GM23338 (cell line): Measurements from ENCODE around the gene GPR183. TPM values are rescaled to one million over a fixed set of nuclear protein-coding genes. Genes with fewer than 3 reads are reported as not detected.

Experiments
- ATAC-seq: fragments of 200-7000 bp; cut with Tn5 transposase; 3 replicates; pipeline ENCODE4 v1.9.1; 2020
- DNase-seq: peaks from one replicate; pipeline ENCODE4 v3.0.0-alpha.2; 2015; ENCODE audit warnings: low spot score
- H2AFZ ChIP-seq: fragments of 200-600 bp; sonication (generic); 2 replicates; pipeline ENCODE4 v1.8.0; 2016; ENCODE audit warnings: antibody characterized with exemption, mild to moderate bottlenecking, moderate library complexity
- H3F3A ChIP-seq: fragments of 200-600 bp; sonication (generic); replicated peaks from 2 replicates; pipeline ENCODE4 v1.8.0; 2017; ENCODE audit warnings: antibody characterized with exemption, mixed run types, low read depth
- H3K27ac ChIP-seq: fragments of 200-600 bp; sonication (generic); 2 replicates; pipeline ENCODE4 v1.6.1; 2016; ENCODE audit warnings: low read depth
- H3K27me3 ChIP-seq: fragments of 200-600 bp; sonication (generic); 2 replicates; pipeline ENCODE4 v1.8.0; 2016; ENCODE audit warnings: mild to moderate bottlenecking, mixed run types, moderate library complexity; ENCODE audit not compliant: insufficient read depth
- H3K36me3 ChIP-seq: fragments of 200-600 bp; sonication (generic); 2 replicates; pipeline ENCODE4 v1.8.0; 2016; ENCODE audit warnings: mild to moderate bottlenecking; ENCODE audit not compliant: insufficient read depth
- H3K4me1 ChIP-seq: fragments of 200-600 bp; sonication (generic); 2 replicates; pipeline ENCODE4 v1.8.0; 2016; ENCODE audit warnings: mild to moderate bottlenecking, moderate library complexity; ENCODE audit not compliant: insufficient read depth
- H3K4me2 ChIP-seq: fragments of 200-600 bp; sonication (generic); 2 replicates; pipeline ENCODE4 v1.7.1; 2017; ENCODE audit warnings: mixed run types
- H3K4me3 ChIP-seq: fragments of 200-600 bp; sonication (generic); 2 replicates; pipeline ENCODE4 v1.6.1; 2016; ENCODE audit warnings: mixed run types
- H3K79me2 ChIP-seq: fragments of 200-600 bp; sonication (generic); replicated peaks from 2 replicates; pipeline ENCODE4 v1.8.0; 2017; ENCODE audit warnings: mild to moderate bottlenecking; ENCODE audit not compliant: insufficient read depth
- H3K9me2 ChIP-seq: fragments of 200-600 bp; sonication (generic); 2 replicates; pipeline ENCODE4 v1.8.0; 2017; ENCODE audit not compliant: insufficient read depth
- H4K20me1 ChIP-seq: fragments of 200-600 bp; sonication (generic); replicated peaks from 2 replicates; pipeline ENCODE4 v1.8.0; 2017; ENCODE audit warnings: mild to moderate bottlenecking; ENCODE audit not compliant: insufficient read depth
- H3K27ac Mint-ChIP-seq: 2 replicates; pipeline ENCODE4 v1.8.0; 2020; ENCODE audit warnings: inconsistent platforms, mild to moderate bottlenecking, moderate library complexity, mixed read lengths
- H3K27me3 Mint-ChIP-seq: 3 replicates; pipeline ENCODE4 v1.8.0; 2022; ENCODE audit warnings: low read depth, mild to moderate bottlenecking, moderate library complexity, mixed read lengths, inconsistent platforms; ENCODE audit not compliant: insufficient read depth, poor library complexity
- H3K36me3 Mint-ChIP-seq: 3 replicates; pipeline ENCODE4 v1.8.0; 2021; ENCODE audit warnings: low read depth, mild to moderate bottlenecking, inconsistent platforms, moderate library complexity, mixed read lengths
- H3K4me1 Mint-ChIP-seq: 3 replicates; pipeline ENCODE4 v1.8.0; 2020; ENCODE audit warnings: mild to moderate bottlenecking, inconsistent platforms, mixed read lengths
- H3K4me3 Mint-ChIP-seq: 3 replicates; pipeline ENCODE4 v1.8.0; 2021; ENCODE audit warnings: moderate library complexity, mild to moderate bottlenecking, inconsistent platforms, mixed read lengths
- H3K9me3 Mint-ChIP-seq: 3 replicates; pipeline ENCODE4 v1.8.0; 2020; ENCODE audit warnings: moderate library complexity, mild to moderate bottlenecking, inconsistent platforms, mixed read lengths
- CREB1 ChIP-seq: fragments of 250-450 bp; sonication (Bioruptor Pico); IDR thresholded peaks from 2 replicates; pipeline ENCODE4 v1.5.0; 2020; ENCODE audit warnings: low read depth, mild to moderate bottlenecking, moderate library complexity
- CTCF ChIP-seq, 2 experiments: fragments of 200-600 bp in 1 of 2; sonication (generic) in 1 of 2; conservative IDR thresholded peaks; 2 replicates each; pipeline versions ENCODE4 v1.5.1 to v1.6.1; 2016 to 2017; ENCODE audit warnings: antibody characterized with exemption in 2 of 2, low read depth in 2 of 2, mild to moderate bottlenecking in 2 of 2, moderate library complexity in 1 of 2
- EZH2 ChIP-seq: fragments of 200-600 bp; sonication (generic); IDR thresholded peaks from one replicate; pipeline ENCODE4 v1.8.0; 2017; ENCODE audit warnings: antibody characterized with exemption, mild to moderate bottlenecking, low read depth; ENCODE audit not compliant: unreplicated experiment
- POLR2AphosphoS5 ChIP-seq: IDR thresholded peaks from 2 replicates; pipeline ENCODE4 v1.6.1; 2016; ENCODE audit warnings: antibody characterized with exemption, low read depth
- STAT1 ChIP-seq: IDR thresholded peaks from one replicate; pipeline ENCODE4 v1.6.1; 2016; ENCODE audit warnings: antibody characterized with exemption; ENCODE audit not compliant: unreplicated experiment
- ZNF114 ChIP-seq: fragments of 250-450 bp; sonication (Bioruptor Pico); IDR thresholded peaks from 2 replicates; pipeline ENCODE4 v1.5.0; 2020; ENCODE audit warnings: mild to moderate bottlenecking, moderate library complexity
- ZNF462 ChIP-seq: fragments of 250-450 bp; sonication (Bioruptor Pico); IDR thresholded peaks from 2 replicates; pipeline ENCODE4 v1.5.0; 2020; ENCODE audit warnings: mild to moderate bottlenecking, moderate library complexity
- polyA plus RNA-seq: library from polyadenylated mRNA; unstranded; fragments of >200 nt; fragmentation: Nextera tagmentation; extraction: Ambion mirVana; gene quantifications from 2 replicates; pipeline ENCODE4 v1.2.1, GENCODE V29; 2016
- total RNA-seq: library from RNA; depleted of rRNA; stranded (reverse); fragments of >200 nt; shearing (Covaris generic); gene quantifications from 2 replicates; pipeline ENCODE4 v1.2.3, GENCODE V29; 2014
- TF ChIP-seq, protein P1 (sequence below): IDR thresholded peaks from one replicate; pipeline ENCODE4 v1.6.1; 2018; ENCODE audit warnings: antibody characterized with exemption; ENCODE audit not compliant: unreplicated experiment

GPR183 gene
- total and polyA plus RNA-seq, 2 experiments from 2014 or later = 0.78 TPM; not detected in 1

DNA sequence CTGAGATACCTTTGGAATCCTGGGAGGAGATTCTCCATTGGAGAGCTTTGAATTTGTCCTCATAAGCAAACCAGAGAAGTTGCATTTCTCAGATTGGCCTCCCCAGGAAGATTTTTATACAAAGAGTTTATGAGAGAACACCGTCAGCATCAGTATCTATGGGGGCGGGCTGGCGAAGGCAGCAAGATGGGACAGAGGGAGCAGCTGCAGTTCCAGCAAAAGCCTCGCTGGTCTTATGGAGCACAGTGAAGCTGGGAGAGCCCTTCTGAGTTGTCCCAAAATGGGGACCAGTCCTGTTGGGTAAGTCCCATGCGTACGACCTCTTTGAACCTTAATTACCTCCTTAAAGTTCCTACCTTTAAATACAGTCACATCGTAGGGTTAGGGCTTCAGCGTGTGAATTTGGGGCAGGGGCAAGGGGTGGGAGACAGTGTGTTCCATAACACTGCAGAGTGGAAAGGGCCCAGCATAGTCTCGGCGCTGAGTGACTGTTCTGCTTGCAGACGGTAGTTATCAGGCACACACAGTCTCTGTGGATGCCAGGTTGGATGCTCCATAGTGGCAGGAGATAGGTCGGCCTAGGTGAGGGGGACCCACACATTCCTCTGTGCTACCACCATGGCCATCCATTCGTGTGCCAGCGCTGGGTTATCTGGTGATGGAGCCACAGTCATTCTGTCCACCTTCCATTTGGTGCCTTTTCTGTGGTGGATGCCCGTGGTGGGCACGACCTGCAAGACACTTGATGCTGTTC is 34.9 kb upstream of the GPR183 start:
- Histone ChIP-seq H3K4me3 (no peak overlapping the region), H3K4me2 (no peak overlapping the region), H2AFZ (no peak overlapping the region), H4K20me1 (no peaks in the 10 kb centered on the region; the same call in 1 of the 2 replicates), H3F3A (no peaks in the 10 kb centered on the region), H3K36me3 (peaks cover 14% of the 10 kb centered on the region; the same call in 1 of the 2 replicates), H3K4me1 (peaks cover 2% of the 10 kb centered on the region; the same call in 1 of the 2 replicates), H3K79me2 (no peaks in the 10 kb centered on the region), H3K27me3 (no peaks in the 10 kb centered on the region), H3K27ac (no peak overlapping the region), H3K9me2 (no peaks in the 10 kb centered on the region)
- DNase-seq (no peak), ATAC-seq (no peak)
- H3K4me1 Mint-ChIP-seq = no peaks in the 10 kb centered on the region; the same call in 2 of the 3 replicates
- no peaks in the 10 kb centered on the region for H3K9me3 Mint-ChIP-seq
- H3K4me3 Mint-ChIP-seq = no peak overlapping the region
- peaks cover 7% of the 10 kb centered on the region for H3K27me3 Mint-ChIP-seq
- TF ChIP-seq ZNF114 (CRISPR knock-in tag) (no peak), STAT1 (no peak), CTCF (conservative IDR thresholded peaks at IDR 0.05; ENCODE audit: low read depth in 2 of 2) (no peak), EZH2 (no peak), CREB1 (CRISPR knock-in tag) (no peak), POLR2AphosphoS5 (no peak), ZNF462 (CRISPR knock-in tag) (no peak)
- TF ChIP-seq, protein P1, sequence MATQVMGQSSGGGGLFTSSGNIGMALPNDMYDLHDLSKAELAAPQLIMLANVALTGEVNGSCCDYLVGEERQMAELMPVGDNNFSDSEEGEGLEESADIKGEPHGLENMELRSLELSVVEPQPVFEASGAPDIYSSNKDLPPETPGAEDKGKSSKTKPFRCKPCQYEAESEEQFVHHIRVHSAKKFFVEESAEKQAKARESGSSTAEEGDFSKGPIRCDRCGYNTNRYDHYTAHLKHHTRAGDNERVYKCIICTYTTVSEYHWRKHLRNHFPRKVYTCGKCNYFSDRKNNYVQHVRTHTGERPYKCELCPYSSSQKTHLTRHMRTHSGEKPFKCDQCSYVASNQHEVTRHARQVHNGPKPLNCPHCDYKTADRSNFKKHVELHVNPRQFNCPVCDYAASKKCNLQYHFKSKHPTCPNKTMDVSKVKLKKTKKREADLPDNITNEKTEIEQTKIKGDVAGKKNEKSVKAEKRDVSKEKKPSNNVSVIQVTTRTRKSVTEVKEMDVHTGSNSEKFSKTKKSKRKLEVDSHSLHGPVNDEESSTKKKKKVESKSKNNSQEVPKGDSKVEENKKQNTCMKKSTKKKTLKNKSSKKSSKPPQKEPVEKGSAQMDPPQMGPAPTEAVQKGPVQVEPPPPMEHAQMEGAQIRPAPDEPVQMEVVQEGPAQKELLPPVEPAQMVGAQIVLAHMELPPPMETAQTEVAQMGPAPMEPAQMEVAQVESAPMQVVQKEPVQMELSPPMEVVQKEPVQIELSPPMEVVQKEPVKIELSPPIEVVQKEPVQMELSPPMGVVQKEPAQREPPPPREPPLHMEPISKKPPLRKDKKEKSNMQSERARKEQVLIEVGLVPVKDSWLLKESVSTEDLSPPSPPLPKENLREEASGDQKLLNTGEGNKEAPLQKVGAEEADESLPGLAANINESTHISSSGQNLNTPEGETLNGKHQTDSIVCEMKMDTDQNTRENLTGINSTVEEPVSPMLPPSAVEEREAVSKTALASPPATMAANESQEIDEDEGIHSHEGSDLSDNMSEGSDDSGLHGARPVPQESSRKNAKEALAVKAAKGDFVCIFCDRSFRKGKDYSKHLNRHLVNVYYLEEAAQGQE = no peak
- peaks cover 36% of the 10 kb centered on the region for H3K36me3 Mint-ChIP-seq
- H3K27ac Mint-ChIP-seq = no peak overlapping the region
